Stomach smooth muscle (tissue), 2 donors: ENCODE measurements around the gene KREMEN1.

ENCODE experiments used
- H3K27ac ChIP-seq: one replicate; pipeline ENCODE4 v1.7.0; 2013; ENCODE audit warnings: mild to moderate bottlenecking, low read length, inconsistent platforms
- H3K27me3 ChIP-seq, 2 donors: one replicate each; pipeline ENCODE4 v1.7.0; 2013; ENCODE audit warnings: low read length in 2 of 2; ENCODE audit not compliant: insufficient read depth in 2 of 2, control insufficient read depth in 1 of 2
- H3K36me3 ChIP-seq, 2 donors: one replicate each; pipeline ENCODE4 v1.7.0; 2013; ENCODE audit warnings: low read length in 2 of 2; ENCODE audit not compliant: control insufficient read depth in 2 of 2, insufficient read depth in 2 of 2
- H3K4me1 ChIP-seq: one replicate; pipeline ENCODE4 v1.7.0; 2013; ENCODE audit warnings: low read length; ENCODE audit not compliant: control insufficient read depth, insufficient read depth
- H3K4me3 ChIP-seq, 2 donors: one replicate each; pipeline ENCODE4 v1.7.0; 2013; ENCODE audit warnings: low read length in 2 of 2
- H3K9ac ChIP-seq, 2 donors: one replicate each; pipeline ENCODE4 v1.7.0; 2013; ENCODE audit warnings: low read length in 2 of 2, mild to moderate bottlenecking in 1 of 2
- H3K9me3 ChIP-seq, 2 donors: one replicate each; pipeline ENCODE4 v1.7.0; 2013; ENCODE audit warnings: low read length in 2 of 2; ENCODE audit not compliant: control insufficient read depth in 2 of 2
- donor health status: healthy.
- donor health status: Pancreatic carcinoma.

The KREMEN1 gene

GRCh38 chr22:29065468-29066190 is 7.2 kb upstream of the KREMEN1 start:
- Histone ChIP-seq H3K27me3 (no peaks in the 10 kb centered on the region), H3K27ac (no peak overlapping the region), H3K36me3 (no peaks in the 10 kb centered on the region), H3K4me1 (no peaks in the 10 kb centered on the region), H3K9me3 (no peaks in the 10 kb centered on the region), H3K9ac (no peak overlapping the region), H3K4me3 (no peak overlapping the region)

DNA sequence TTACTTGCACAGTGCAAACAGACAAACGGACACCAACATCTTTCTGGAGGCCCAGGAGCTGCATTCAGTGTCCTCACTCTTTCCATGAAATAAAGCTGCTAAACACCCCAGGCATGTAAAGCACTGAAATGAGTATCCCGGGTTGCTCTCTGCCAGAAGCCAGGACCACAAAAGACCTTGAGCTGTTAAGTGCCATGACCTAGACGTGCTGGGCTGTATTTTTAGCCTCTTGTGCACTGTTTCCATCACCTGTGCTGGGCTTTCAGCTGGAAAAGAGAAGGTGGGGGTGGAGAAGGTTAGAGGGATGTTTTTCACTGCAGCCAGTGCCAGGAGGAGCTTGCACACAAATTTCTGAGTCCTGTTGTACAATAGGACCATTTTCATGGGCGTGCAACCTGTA is 3.4 kb upstream of the KREMEN1 start:
- Histone ChIP-seq H3K4me1 (peaks cover 26% of the 10 kb centered on the region), H3K9me3 (no peaks in the 10 kb centered on the region), H3K9ac (no peak overlapping the region), H3K36me3 (no peaks in the 10 kb centered on the region), H3K27ac (no peak overlapping the region), H3K27me3 (peaks cover 0 to 5% of the 10 kb centered on the region in 2 donors), H3K4me3 (no peak overlapping the region)

- Histone ChIP-seq H3K27me3 (peaks cover 0 to 5% of the 10 kb centered on the region in 2 donors), H3K9ac (no peak overlapping the region), H3K36me3 (no peaks in the 10 kb centered on the region), H3K9me3 (no peaks in the 10 kb centered on the region), H3K4me3 (no peak overlapping the region), H3K4me1 (peaks cover 28% of the 10 kb centered on the region), H3K27ac (no peak overlapping the region)
These were observed 2.3 kb upstream of the KREMEN1 start for GRCh38 chr22:29070490-29070889.

DNA sequence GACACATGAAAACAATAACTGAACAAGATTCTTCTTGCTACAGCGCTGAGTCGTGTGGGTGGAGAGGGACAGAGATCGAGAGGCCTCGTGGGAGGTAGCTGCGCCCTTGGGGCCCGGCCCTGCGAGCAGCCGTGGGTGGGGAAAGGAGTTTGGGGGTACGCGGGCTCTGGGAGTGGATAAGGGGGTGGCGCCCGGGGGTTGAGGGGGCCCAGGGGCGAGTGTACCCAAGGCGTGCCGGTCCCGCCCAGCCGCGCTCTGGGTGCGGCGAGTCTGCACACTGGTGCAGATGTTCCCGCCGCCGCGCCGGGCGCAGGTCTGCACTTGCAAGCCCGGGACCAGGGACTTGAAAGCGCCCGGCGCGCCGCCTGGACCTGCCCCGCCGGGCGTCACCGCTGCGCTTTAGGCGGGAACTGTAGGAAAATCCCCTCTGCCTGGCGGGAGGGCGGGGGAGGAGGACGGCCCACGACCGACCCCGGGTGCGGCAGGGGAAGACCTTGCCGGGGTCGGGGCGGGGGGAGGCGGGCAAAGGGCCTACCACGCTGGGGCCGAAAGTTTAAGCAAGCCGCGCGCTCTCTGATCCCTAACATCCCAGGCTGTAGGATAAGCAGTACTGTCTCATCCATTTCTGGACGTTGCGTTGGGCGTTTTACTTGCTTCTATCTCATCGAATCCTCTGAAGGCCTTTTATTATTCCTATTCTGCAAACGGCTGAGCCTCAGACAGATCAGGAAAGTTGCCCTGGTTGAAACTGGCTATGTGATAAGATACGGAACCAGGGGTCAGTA is 1.4 kb upstream of the KREMEN1 start:
- Histone ChIP-seq H3K9me3 (no peaks in the 10 kb centered on the region), H3K4me3 (peak overlapping the region; percentile 44 to 62), H3K27me3 (peaks cover 0 to 5% of the 10 kb centered on the region in 2 donors), H3K36me3 (no peaks in the 10 kb centered on the region), H3K27ac (no peak overlapping the region), H3K4me1 (peaks cover 28% of the 10 kb centered on the region), H3K9ac (no peak overlapping the region)

DNA sequence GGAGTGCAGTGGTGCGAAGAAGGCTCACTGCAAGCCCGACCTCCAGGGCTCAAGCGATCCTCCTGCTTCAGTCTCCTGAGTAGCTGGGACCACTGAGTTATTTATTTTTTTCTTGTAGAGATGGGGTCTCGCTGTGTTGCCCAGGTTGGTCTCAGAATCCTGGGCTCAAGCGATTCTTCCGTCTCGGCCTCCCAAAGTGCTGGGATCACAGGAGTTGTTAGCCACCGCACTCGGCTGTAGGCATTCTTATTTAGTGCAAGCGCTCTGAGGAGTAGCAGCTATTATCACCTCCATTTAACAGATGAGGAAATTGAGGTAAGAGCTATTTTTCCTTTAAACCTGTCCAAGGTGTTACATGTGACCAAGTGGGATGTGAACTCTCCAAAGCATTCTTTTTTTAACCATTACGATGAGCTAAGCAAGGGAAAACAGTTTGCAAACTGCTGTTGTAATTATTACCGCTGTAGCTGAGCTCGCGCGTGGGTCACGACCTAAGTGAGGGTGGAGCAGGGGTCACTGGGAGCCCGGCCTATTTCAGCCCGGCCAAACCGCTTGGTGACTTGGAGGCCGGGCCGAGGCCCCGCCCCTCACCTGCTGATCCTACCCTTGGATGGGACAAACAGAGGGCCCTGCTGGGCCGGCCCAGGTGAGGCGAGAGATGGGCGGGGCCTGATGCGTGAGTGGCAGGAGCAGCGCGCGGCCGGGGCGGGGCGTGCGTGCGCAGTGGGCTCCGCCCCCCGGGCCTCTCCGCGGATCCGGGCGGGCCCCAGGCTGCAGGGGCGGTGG is 449 bp upstream of the KREMEN1 start:
- Histone ChIP-seq H3K4me1 (peaks cover 28% of the 10 kb centered on the region), H3K36me3 (no peaks in the 10 kb centered on the region), H3K27ac (no peak overlapping the region), H3K9me3 (no peaks in the 10 kb centered on the region), H3K4me3 (peak overlapping the region; percentile 69 to 76), H3K27me3 (peaks cover 0 to 5% of the 10 kb centered on the region in 2 donors), H3K9ac (peak overlapping the region in 1 of 2 donors; percentile 22)

- Histone ChIP-seq H3K4me1 (peaks cover 28% of the 10 kb centered on the region), H3K9ac (peak overlapping the region; percentile 29 to 55), H3K9me3 (no peaks in the 10 kb centered on the region), H3K27ac (no peak overlapping the region), H3K36me3 (no peaks in the 10 kb centered on the region), H3K4me3 (peak overlapping the region; percentile 67 to 76), H3K27me3 (peaks cover 0 to 5% of the 10 kb centered on the region in 2 donors)
These were observed 912 bp downstream of the KREMEN1 start for GRCh38 chr22:29073618-29074275.

GRCh38 chr22:29074276-29074772 is 1.5 kb downstream of the KREMEN1 start:
- H3K4me3 ChIP-seq, result peak overlapping the region; percentile 67 to 76
- H3K4me1 ChIP-seq, result peaks cover 28% of the 10 kb centered on the region

DNA sequence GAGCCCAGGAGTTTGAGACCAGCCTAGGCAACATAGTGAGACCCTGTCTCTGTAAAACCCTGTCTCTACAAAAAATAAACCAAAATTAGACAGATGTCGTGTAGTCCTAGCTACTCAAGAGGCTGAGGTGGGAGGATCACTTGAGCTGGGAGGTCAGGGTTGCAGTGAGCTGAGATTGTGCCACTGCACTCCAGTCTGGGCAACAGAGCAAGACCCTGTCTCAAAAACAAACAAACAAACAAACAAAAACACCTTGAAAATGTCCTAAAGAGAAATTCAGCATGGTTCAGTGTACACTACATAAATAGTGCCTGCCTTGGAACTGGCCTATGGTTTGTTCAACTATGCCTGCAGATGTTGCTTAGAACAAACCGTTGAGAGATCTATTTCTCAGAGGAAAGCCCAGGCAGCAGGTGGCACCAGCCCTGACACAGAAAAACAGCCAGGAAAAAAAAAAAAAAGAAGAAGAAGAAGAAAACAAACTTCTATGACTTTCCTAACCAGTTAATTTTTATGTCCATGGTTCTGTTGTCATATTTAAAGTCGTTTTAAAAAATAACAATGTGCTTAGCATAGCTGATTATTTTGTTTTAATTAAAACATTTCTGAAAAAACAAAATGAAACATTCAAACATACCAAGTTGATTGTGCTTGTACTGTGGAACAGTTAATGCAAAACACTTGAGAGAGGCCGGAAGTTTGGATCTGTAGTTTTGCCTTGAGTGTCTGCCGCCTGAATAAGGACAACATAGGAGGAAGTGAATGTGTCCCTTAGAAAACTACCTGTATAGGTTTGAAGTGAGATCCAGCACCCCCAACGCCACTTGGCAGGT is 5.4 kb downstream of the KREMEN1 start:
- H3K9ac ChIP-seq, result no peak overlapping the region
- peaks cover 16% of the 10 kb centered on the region for H3K4me1 ChIP-seq
- no peaks in the 10 kb centered on the region for H3K27me3 ChIP-seq
- H3K36me3 ChIP-seq, result no peaks in the 10 kb centered on the region
- H3K9me3 ChIP-seq, result no peaks in the 10 kb centered on the region
- no peak overlapping the region for H3K4me3 ChIP-seq
- H3K27ac ChIP-seq, result no peak overlapping the region

More at GRCh38 chr22:29074276-29074772, 1.5 kb downstream of the KREMEN1 start:
- Histone ChIP-seq H3K36me3 (no peaks in the 10 kb centered on the region), H3K27ac (no peak overlapping the region), H3K9ac (no peak overlapping the region), H3K9me3 (no peaks in the 10 kb centered on the region), H3K27me3 (peaks cover 0 to 5% of the 10 kb centered on the region in 2 donors)

DNA sequence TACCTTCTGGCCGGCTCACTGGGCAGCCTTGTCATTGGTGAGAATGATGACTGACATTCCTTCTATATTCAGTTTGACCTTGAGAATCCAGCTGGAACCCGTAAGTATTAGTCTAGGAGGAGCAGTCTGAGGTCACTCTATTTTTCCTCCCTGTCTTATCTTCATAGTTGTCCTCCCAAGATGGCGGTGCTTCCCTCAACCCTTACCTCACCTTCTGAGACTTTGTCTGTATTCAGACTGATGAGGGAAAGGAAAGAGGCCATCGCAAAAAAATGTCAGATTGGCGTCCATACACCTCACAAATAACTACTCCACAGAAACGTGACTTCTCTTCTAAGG is 6.0 kb downstream of the KREMEN1 start:
- Histone ChIP-seq H3K4me1 (peaks cover 10% of the 10 kb centered on the region), H3K9me3 (no peaks in the 10 kb centered on the region), H3K4me3 (no peak overlapping the region), H3K27me3 (no peaks in the 10 kb centered on the region), H3K36me3 (no peaks in the 10 kb centered on the region), H3K9ac (no peak overlapping the region), H3K27ac (no peak overlapping the region)
